ENCODE measurements around the gene IRF4. TPM values are rescaled to one million over a fixed set of nuclear protein-coding genes. Genes with fewer than 3 reads are reported as not detected.

The IRF4 gene
- total RNA-seq, 1 experiment from 2014 or later = not detected

- Mint-ChIP-seq H3K4me3 (ENCODE audit: low read depth, unreplicated experiment) (no peak overlapping the region), H3K36me3 (ENCODE audit: insufficient read depth, unreplicated experiment) (peaks cover 7% of the 10 kb centered on the region), H3K4me1 (ENCODE audit: low read depth, unreplicated experiment) (peaks cover 11% of the 10 kb centered on the region), H3K9me3 (ENCODE audit: low read depth, unreplicated experiment) (no peaks in the 10 kb centered on the region), H3K27me3 (ENCODE audit: unreplicated experiment) (peaks cover 53% of the 10 kb centered on the region), H3K27ac (ENCODE audit: unreplicated experiment) (no peak overlapping the region)
- no peak for TF ChIP-seq CTCF (IDR thresholded peaks at IDR 0.05; ENCODE audit: unreplicated experiment)
- intact Hi-C loops (cut with micrococcal nuclease; ENCODE audit: unreplicated experiment) = no loop called here
- BruUV-seq (replicated peaks) = no TSS peak
- no peak for DNase-seq
- CTCF ChIA-PET = no interaction called here
Observed at GRCh38 chr6:394641-395289, 3.2 kb downstream of the IRF4 start.

GRCh38 chr6:395432-396125, 4.0 kb downstream of the IRF4 start:
- TF ChIP-seq CTCF (IDR thresholded peaks at IDR 0.05; ENCODE audit: unreplicated experiment) = no peak
- no peak for DNase-seq
- Mint-ChIP-seq H3K27ac (ENCODE audit: unreplicated experiment) (no peak overlapping the region), H3K4me3 (ENCODE audit: low read depth, unreplicated experiment) (no peak overlapping the region), H3K27me3 (ENCODE audit: unreplicated experiment) (peaks cover 53% of the 10 kb centered on the region), H3K4me1 (ENCODE audit: low read depth, unreplicated experiment) (peaks cover 9% of the 10 kb centered on the region), H3K9me3 (ENCODE audit: low read depth, unreplicated experiment) (no peaks in the 10 kb centered on the region), H3K36me3 (ENCODE audit: insufficient read depth, unreplicated experiment) (peaks cover 7% of the 10 kb centered on the region)
- intact Hi-C loops (cut with micrococcal nuclease; ENCODE audit: unreplicated experiment) = no loop called here
- CTCF ChIA-PET = no interaction called here
- BruUV-seq (replicated peaks) = no TSS peak

GRCh38 chr6:396126-396520, 4.6 kb downstream of the IRF4 start:
- Mint-ChIP-seq H3K36me3 (ENCODE audit: insufficient read depth, unreplicated experiment) (peaks cover 7% of the 10 kb centered on the region), H3K27ac (ENCODE audit: unreplicated experiment) (no peak overlapping the region), H3K27me3 (ENCODE audit: unreplicated experiment) (peaks cover 53% of the 10 kb centered on the region), H3K9me3 (ENCODE audit: low read depth, unreplicated experiment) (no peaks in the 10 kb centered on the region), H3K4me3 (ENCODE audit: low read depth, unreplicated experiment) (no peak overlapping the region), H3K4me1 (ENCODE audit: low read depth, unreplicated experiment) (peaks cover 9% of the 10 kb centered on the region)
- no peak for TF ChIP-seq CTCF (IDR thresholded peaks at IDR 0.05; ENCODE audit: unreplicated experiment)
- no TSS peak for BruUV-seq (replicated peaks)
- CTCF ChIA-PET = no interaction called here
- intact Hi-C loops (cut with micrococcal nuclease; ENCODE audit: unreplicated experiment) = no loop called here
- DNase-seq = no peak

GRCh38 chr6:397056-397455, 5.5 kb downstream of the IRF4 start:
- no peak overlapping the region for H3K4me3 Mint-ChIP-seq (ENCODE audit: low read depth, unreplicated experiment)
- H3K9me3 Mint-ChIP-seq (ENCODE audit: low read depth, unreplicated experiment) = no peaks in the 10 kb centered on the region
- peaks cover 53% of the 10 kb centered on the region for H3K27me3 Mint-ChIP-seq (ENCODE audit: unreplicated experiment)
- no TSS peak for BruUV-seq (replicated peaks)
- H3K27ac Mint-ChIP-seq (ENCODE audit: unreplicated experiment) = no peak overlapping the region
- CTCF ChIA-PET = no interaction called here
- H3K4me1 Mint-ChIP-seq (ENCODE audit: low read depth, unreplicated experiment) = peaks cover 9% of the 10 kb centered on the region
- no peak for DNase-seq
- peaks cover 7% of the 10 kb centered on the region for H3K36me3 Mint-ChIP-seq (ENCODE audit: insufficient read depth, unreplicated experiment)
- TF ChIP-seq CTCF (IDR thresholded peaks at IDR 0.05; ENCODE audit: unreplicated experiment) = no peak
- intact Hi-C loops (cut with micrococcal nuclease; ENCODE audit: unreplicated experiment) = no loop called here

Data from Calu3 (cell line).